VCaP (cell line): ENCODE results near the gene NOL7.

Experiments
- H3K27ac ChIP-seq: fragments of 450-650 bp; 2 replicates; pipeline ENCODE4 v1.5.1; 2017
- CTCF ChIP-seq: fragments of 450-650 bp; conservative IDR thresholded peaks from 2 replicates; pipeline ENCODE4 v1.5.1; 2017; ENCODE audit warnings: mild to moderate bottlenecking, moderate library complexity

Gene NOL7

GRCh38 chr6:13614926-13615791, at the start of gene NOL7:
Gene NOL7, plus strand, starts transcription at chr6:13615335. Its CDS starts 24 bp downstream, at chr6:13615359.
- peak within 1 kb of the TSS; percentile 67 for H3K27ac ChIP-seq

GRCh38 chr6:13565921-13566320, 49.2 kb upstream of the NOL7 start:
- H3K27ac ChIP-seq, result no peak overlapping the region
- no peak for TF ChIP-seq CTCF

More at GRCh38 chr6:13614926-13615791, at the start of gene NOL7:
- TF ChIP-seq CTCF, result peak; percentile 68

GRCh38 chr6:13566500-13566899, 48.6 kb upstream of the NOL7 start:
- no peak overlapping the region for H3K27ac ChIP-seq
- TF ChIP-seq CTCF, result no peak

- H3K27ac ChIP-seq, result no peak overlapping the region
- no peak for TF ChIP-seq CTCF
Observed at GRCh38 chr6:13568970-13569369, 46.2 kb upstream of the NOL7 start.

- TF ChIP-seq CTCF, result no peak
- no peak overlapping the region for H3K27ac ChIP-seq
Observed at GRCh38 chr6:13572240-13572639, 42.9 kb upstream of the NOL7 start.

GRCh38 chr6:13572951-13573654, 42.0 kb upstream of the NOL7 start:
- no peak for TF ChIP-seq CTCF
- H3K27ac ChIP-seq, result peak overlapping the region; percentile 74

GRCh38 chr6:13573669-13574110, 41.4 kb upstream of the NOL7 start:
- peak overlapping the region; percentile 74 for H3K27ac ChIP-seq
- TF ChIP-seq CTCF, result no peak
